ENCODE measurements around the gene FRRS1L. TPM values are rescaled to one million over a fixed set of nuclear protein-coding genes. Genes with fewer than 3 reads are reported as not detected.

Gene FRRS1L
- not detected for polyA plus RNA-seq (ENCODE audit: low read depth in 6 of 6)

- no peak for ATAC-seq (ENCODE audit: low read depth in 2 of 2)
- Mint-ChIP-seq H3K36me3 (peaks cover 4 to 6% of the 10 kb centered on the region in 2 donors), H3K27ac (no peak within 1 kb of the TSS), H3K4me3 (peak within 1 kb of the TSS in 5 of 8 donors; percentile 60 to 82 (median 67)), H3K27me3 (peaks cover 36 to 75% (median 50%) of the 10 kb centered on the region in 3 donors), H3K4me1 (peaks cover 12 to 13% (median 12%) of the 10 kb centered on the region in 3 donors), H3K9me3 (peaks cover 0 to 11% (median 2%) of the 10 kb centered on the region in 7 donors)
- DNase-seq = no peak
Observed at GRCh38 chr9:109166771-109167601, at the start of gene FRRS1L. Gene FRRS1L, minus strand, starts transcription at chr9:109167249. Its CDS starts 111 bp downstream, at chr9:109167138.

GRCh38 chr9:109214414-109214813 lies 47.4 kb upstream of the FRRS1L start:
- peaks cover 0 to 5% (median 0%) of the 10 kb centered on the region in 3 donors for H3K4me1 Mint-ChIP-seq
- DNase-seq (no peak), ATAC-seq (ENCODE audit: low read depth in 2 of 2) (no peak)
- H3K27ac Mint-ChIP-seq = no peak overlapping the region
- no peak overlapping the region for H3K4me3 Mint-ChIP-seq
- no peaks in the 10 kb centered on the region for H3K36me3 Mint-ChIP-seq
- peaks cover 0 to 5% (median 3%) of the 10 kb centered on the region in 7 donors for H3K9me3 Mint-ChIP-seq
- H3K27me3 Mint-ChIP-seq = peaks cover 23 to 46% (median 36%) of the 10 kb centered on the region in 3 donors

GRCh38 chr9:109213285-109214121 lies 46.5 kb upstream of the FRRS1L start:
- Mint-ChIP-seq H3K4me3 (no peak overlapping the region), H3K27me3 (peaks cover 18 to 46% (median 39%) of the 10 kb centered on the region in 3 donors), H3K27ac (no peak overlapping the region), H3K36me3 (no peaks in the 10 kb centered on the region), H3K4me1 (peaks cover 0 to 2% (median 0%) of the 10 kb centered on the region in 3 donors), H3K9me3 (peaks cover 0 to 5% (median 3%) of the 10 kb centered on the region in 7 donors)
- ATAC-seq (ENCODE audit: low read depth in 2 of 2) (no peak), DNase-seq (no peak)

GRCh38 chr9:109212768-109213167 lies 45.7 kb upstream of the FRRS1L start:
- Mint-ChIP-seq H3K36me3 (no peaks in the 10 kb centered on the region), H3K4me1 (no peaks in the 10 kb centered on the region), H3K27ac (no peak overlapping the region), H3K4me3 (no peak overlapping the region), H3K9me3 (peaks cover 0 to 5% (median 3%) of the 10 kb centered on the region in 7 donors), H3K27me3 (peaks cover 14 to 41% (median 36%) of the 10 kb centered on the region in 3 donors)
- ATAC-seq (ENCODE audit: low read depth in 2 of 2) = no peak
- DNase-seq = no peak

- H3K4me1 Mint-ChIP-seq = no peaks in the 10 kb centered on the region
- DNase-seq = no peak
- H3K4me3 Mint-ChIP-seq = no peak overlapping the region
- H3K36me3 Mint-ChIP-seq = no peaks in the 10 kb centered on the region
- no peak overlapping the region for H3K27ac Mint-ChIP-seq
- H3K27me3 Mint-ChIP-seq = peaks cover 15 to 27% (median 15%) of the 10 kb centered on the region in 3 donors
- H3K9me3 Mint-ChIP-seq = peaks cover 0 to 4% (median 0%) of the 10 kb centered on the region in 7 donors
- ATAC-seq (ENCODE audit: low read depth in 2 of 2) = no peak
Observed at GRCh38 chr9:109206670-109207069, 39.6 kb upstream of the FRRS1L start.

- peaks cover 0 to 4% (median 0%) of the 10 kb centered on the region in 7 donors for H3K9me3 Mint-ChIP-seq
- no peaks in the 10 kb centered on the region for H3K36me3 Mint-ChIP-seq
- H3K4me3 Mint-ChIP-seq = no peak overlapping the region
- H3K4me1 Mint-ChIP-seq = no peaks in the 10 kb centered on the region
- ATAC-seq (ENCODE audit: low read depth in 2 of 2) (no peak), DNase-seq (no peak)
- peaks cover 16 to 27% (median 16%) of the 10 kb centered on the region in 3 donors for H3K27me3 Mint-ChIP-seq
- no peak overlapping the region for H3K27ac Mint-ChIP-seq
Observed at GRCh38 chr9:109205526-109205925, 38.5 kb upstream of the FRRS1L start.

GRCh38 chr9:109203761-109204360 lies 36.8 kb upstream of the FRRS1L start:
- Mint-ChIP-seq H3K9me3 (peaks cover 0 to 4% (median 0%) of the 10 kb centered on the region in 7 donors), H3K4me3 (no peak overlapping the region), H3K27ac (no peak overlapping the region), H3K27me3 (peaks cover 20 to 28% (median 21%) of the 10 kb centered on the region in 3 donors), H3K4me1 (no peaks in the 10 kb centered on the region), H3K36me3 (no peaks in the 10 kb centered on the region)
- ATAC-seq (ENCODE audit: low read depth in 2 of 2) = no peak
- DNase-seq = no peak

- no peaks in the 10 kb centered on the region for H3K36me3 Mint-ChIP-seq
- H3K4me1 Mint-ChIP-seq = no peaks in the 10 kb centered on the region
- DNase-seq (no peak), ATAC-seq (ENCODE audit: low read depth in 2 of 2) (no peak)
- H3K27ac Mint-ChIP-seq = no peak overlapping the region
- H3K9me3 Mint-ChIP-seq = peaks cover 0 to 2% (median 0%) of the 10 kb centered on the region in 7 donors
- peaks cover 10 to 24% (median 16%) of the 10 kb centered on the region in 3 donors for H3K27me3 Mint-ChIP-seq
- no peak overlapping the region for H3K4me3 Mint-ChIP-seq
Observed at GRCh38 chr9:109199676-109200075, 32.6 kb upstream of the FRRS1L start.

GRCh38 chr9:109198736-109199382 lies 31.8 kb upstream of the FRRS1L start:
- Mint-ChIP-seq H3K36me3 (no peaks in the 10 kb centered on the region), H3K4me1 (no peaks in the 10 kb centered on the region), H3K4me3 (no peak overlapping the region), H3K27ac (no peak overlapping the region), H3K27me3 (peaks cover 10 to 26% (median 16%) of the 10 kb centered on the region in 3 donors), H3K9me3 (peaks cover 0 to 2% (median 0%) of the 10 kb centered on the region in 7 donors)
- ATAC-seq (ENCODE audit: low read depth in 2 of 2) (no peak), DNase-seq (no peak)

- Mint-ChIP-seq H3K27me3 (peaks cover 3 to 23% (median 8%) of the 10 kb centered on the region in 3 donors), H3K36me3 (no peaks in the 10 kb centered on the region), H3K4me3 (no peak overlapping the region), H3K27ac (peak overlapping the region in 1 of 6 donors; percentile 24), H3K4me1 (no peaks in the 10 kb centered on the region), H3K9me3 (no peaks in the 10 kb centered on the region)
- DNase-seq (no peak), ATAC-seq (ENCODE audit: low read depth in 2 of 2) (no peak)
Observed at GRCh38 chr9:109193974-109194556, 27.0 kb upstream of the FRRS1L start.

GRCh38 chr9:109192732-109193361 lies 25.8 kb upstream of the FRRS1L start:
- no peaks in the 10 kb centered on the region for H3K4me1 Mint-ChIP-seq
- no peak overlapping the region for H3K4me3 Mint-ChIP-seq
- DNase-seq (no peak), ATAC-seq (ENCODE audit: low read depth in 2 of 2) (no peak)
- H3K27ac Mint-ChIP-seq = no peak overlapping the region
- H3K9me3 Mint-ChIP-seq = no peaks in the 10 kb centered on the region
- H3K36me3 Mint-ChIP-seq = no peaks in the 10 kb centered on the region
- H3K27me3 Mint-ChIP-seq = peaks cover 11 to 25% (median 13%) of the 10 kb centered on the region in 3 donors

GRCh38 chr9:109191746-109192145 lies 24.7 kb upstream of the FRRS1L start:
- Mint-ChIP-seq H3K36me3 (no peaks in the 10 kb centered on the region), H3K27me3 (peaks cover 13 to 21% (median 14%) of the 10 kb centered on the region in 3 donors), H3K27ac (no peak overlapping the region), H3K9me3 (no peaks in the 10 kb centered on the region), H3K4me1 (no peaks in the 10 kb centered on the region), H3K4me3 (peak overlapping the region in 1 of 8 donors; percentile 37)
- no peak for DNase-seq
- no peak for ATAC-seq (ENCODE audit: low read depth in 2 of 2)
